ENCODE measurements around the gene SUSD1.

The SUSD1 gene

DNA sequence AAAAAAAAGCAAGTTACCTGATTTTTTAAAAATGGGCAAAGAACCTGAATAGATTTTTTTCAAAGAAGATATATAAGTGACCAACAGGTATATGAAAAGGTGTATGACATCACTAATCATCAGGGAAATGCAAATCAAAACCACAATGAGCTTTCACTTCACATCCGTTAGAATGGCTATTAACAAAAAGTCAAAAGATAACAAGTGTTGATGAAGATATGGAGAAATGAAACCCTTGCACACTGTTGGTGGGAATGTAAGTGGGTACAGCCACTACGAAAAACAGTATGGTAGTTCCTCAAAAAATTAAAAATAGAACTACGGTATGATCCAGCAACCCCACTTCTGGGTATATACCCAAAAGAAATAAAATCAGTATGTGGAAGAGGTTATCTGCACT lies 143.7 kb downstream of the SUSD1 start:
- H3K4me1 ChIP-seq (ENCODE audit: control insufficient read depth, insufficient read depth, low read length, unreplicated experiment), result peaks cover 48% of the 10 kb centered on the region
- H3K4me3 ChIP-seq (ENCODE audit: low read depth, low read length), result no peak overlapping the region
- H2AFZ ChIP-seq (ENCODE audit: low read length, unreplicated experiment), result no peak overlapping the region
- H3K36me3 ChIP-seq (ENCODE audit: insufficient read depth, low read length), result no peaks in the 10 kb centered on the region
- H3K79me2 ChIP-seq (ENCODE audit: control insufficient read depth, insufficient read depth, low read length, unreplicated experiment), result no peaks in the 10 kb centered on the region
- no peak overlapping the region for H3K27ac ChIP-seq (ENCODE audit: low read depth, low read length)
- H3K27me3 ChIP-seq (ENCODE audit: insufficient read depth, low read length), result no peaks in the 10 kb centered on the region

DNA sequence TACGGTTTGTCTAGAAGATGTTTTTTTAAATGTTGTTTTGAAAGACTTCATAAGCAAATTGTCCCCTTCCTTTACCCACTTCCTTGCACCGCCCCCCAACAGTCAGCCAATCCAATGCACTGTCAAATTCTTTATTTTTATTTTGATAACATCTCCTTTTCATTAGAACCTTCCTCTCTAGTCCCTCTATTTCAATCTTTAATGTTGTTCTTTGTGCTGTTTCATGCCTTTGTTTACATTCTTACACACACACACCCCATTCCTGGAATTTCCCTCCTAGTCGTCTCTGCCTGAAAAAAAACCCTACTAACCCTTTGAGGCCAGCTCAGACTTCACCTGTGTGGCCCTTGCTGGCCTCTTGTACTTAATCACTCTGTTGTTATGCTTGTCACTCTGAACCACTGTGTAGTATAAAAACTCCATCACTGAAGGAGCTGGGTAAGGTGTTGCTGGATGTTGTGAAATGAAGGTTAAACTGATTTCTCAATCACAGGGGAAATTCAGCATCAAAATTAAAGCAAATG lies 145.1 kb downstream of the SUSD1 start:
- H3K27me3 ChIP-seq (ENCODE audit: insufficient read depth, low read length), result no peaks in the 10 kb centered on the region
- no peaks in the 10 kb centered on the region for H3K36me3 ChIP-seq (ENCODE audit: insufficient read depth, low read length)
- peak overlapping the region; percentile 76 for H3K27ac ChIP-seq (ENCODE audit: low read depth, low read length)
- H2AFZ ChIP-seq (ENCODE audit: low read length, unreplicated experiment), result peak overlapping the region; percentile 28
- no peaks in the 10 kb centered on the region for H3K79me2 ChIP-seq (ENCODE audit: control insufficient read depth, insufficient read depth, low read length, unreplicated experiment)
- H3K4me3 ChIP-seq (ENCODE audit: low read depth, low read length), result no peak overlapping the region
- peaks cover 48% of the 10 kb centered on the region for H3K4me1 ChIP-seq (ENCODE audit: control insufficient read depth, insufficient read depth, low read length, unreplicated experiment)

DNA sequence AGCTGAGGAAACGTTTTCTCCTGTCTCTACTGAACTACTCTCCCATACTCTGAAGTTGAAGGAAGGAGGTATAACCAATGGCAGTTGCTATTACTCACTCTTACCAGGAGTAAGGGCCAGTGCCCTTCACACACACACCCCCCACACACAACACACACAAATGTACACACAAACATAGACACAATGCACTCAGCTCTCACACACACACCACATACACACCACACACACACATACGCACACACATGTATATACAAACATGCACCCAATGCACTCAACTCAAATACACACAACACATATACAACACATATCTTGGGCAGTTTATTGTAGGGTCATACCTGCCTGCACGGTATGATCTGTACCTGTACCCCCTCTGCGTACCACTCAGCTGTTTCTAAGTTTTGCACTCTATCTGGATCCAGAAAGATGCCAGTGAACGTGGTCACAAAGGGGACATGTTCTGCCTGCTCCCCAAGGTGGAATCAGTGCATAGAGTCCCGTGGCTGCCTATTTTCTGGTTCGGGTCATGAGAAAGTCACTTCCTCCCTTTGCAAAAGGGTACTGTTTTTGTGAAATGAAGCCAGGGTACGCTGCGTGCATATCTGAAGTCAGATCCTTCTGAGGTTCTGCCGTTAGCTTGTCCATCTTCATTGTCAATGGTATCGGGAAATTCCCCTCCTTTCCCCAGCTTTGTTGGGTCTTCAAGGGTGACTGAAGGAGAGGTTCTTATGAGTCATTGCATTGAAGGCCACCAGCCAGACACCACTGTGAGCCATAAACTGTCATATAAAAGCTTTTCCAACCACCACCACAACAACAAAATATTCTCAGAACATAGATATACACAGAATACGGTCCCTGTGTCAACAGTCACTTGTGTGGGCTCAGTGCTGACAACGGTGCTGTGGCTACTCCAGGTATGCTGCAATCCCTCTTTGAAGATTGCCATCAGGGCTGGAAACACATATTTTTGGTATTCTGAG lies 146.6 kb downstream of the SUSD1 start:
- Histone ChIP-seq H3K79me2 (ENCODE audit: control insufficient read depth, insufficient read depth, low read length, unreplicated experiment) (no peaks in the 10 kb centered on the region), H3K36me3 (ENCODE audit: insufficient read depth, low read length) (no peaks in the 10 kb centered on the region), H3K27me3 (ENCODE audit: insufficient read depth, low read length) (no peaks in the 10 kb centered on the region), H3K4me3 (ENCODE audit: low read depth, low read length) (no peak overlapping the region), H2AFZ (ENCODE audit: low read length, unreplicated experiment) (no peak overlapping the region), H3K27ac (ENCODE audit: low read depth, low read length) (peak overlapping the region; percentile 76), H3K4me1 (ENCODE audit: control insufficient read depth, insufficient read depth, low read length, unreplicated experiment) (peaks cover 40% of the 10 kb centered on the region)

DNA sequence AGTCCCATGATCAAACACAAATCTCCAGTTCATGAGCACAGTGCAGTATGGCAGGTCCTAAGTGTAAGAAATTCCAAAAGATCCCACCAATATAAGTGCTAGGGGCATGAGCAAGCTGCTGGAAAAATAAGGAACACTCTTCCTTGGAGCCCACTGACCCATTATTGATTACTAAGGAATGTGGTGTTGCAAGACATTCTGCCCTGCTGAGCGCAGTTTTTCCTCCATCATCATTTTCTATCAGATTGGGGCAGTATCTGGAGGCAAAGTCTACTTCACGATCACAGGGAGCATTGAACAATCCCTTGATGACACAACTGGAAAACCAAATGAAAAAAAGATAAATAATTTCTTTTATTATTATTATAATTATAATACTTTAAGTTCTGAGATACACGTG lies 149.2 kb downstream of the SUSD1 start:
- no peaks in the 10 kb centered on the region for H3K79me2 ChIP-seq (ENCODE audit: control insufficient read depth, insufficient read depth, low read length, unreplicated experiment)
- no peaks in the 10 kb centered on the region for H3K27me3 ChIP-seq (ENCODE audit: insufficient read depth, low read length)
- H2AFZ ChIP-seq (ENCODE audit: low read length, unreplicated experiment), result no peak overlapping the region
- H3K27ac ChIP-seq (ENCODE audit: low read depth, low read length), result no peak overlapping the region
- H3K4me1 ChIP-seq (ENCODE audit: control insufficient read depth, insufficient read depth, low read length, unreplicated experiment), result peaks cover 43% of the 10 kb centered on the region
- H3K36me3 ChIP-seq (ENCODE audit: insufficient read depth, low read length), result no peaks in the 10 kb centered on the region
- no peak overlapping the region for H3K4me3 ChIP-seq (ENCODE audit: low read depth, low read length)

DNA sequence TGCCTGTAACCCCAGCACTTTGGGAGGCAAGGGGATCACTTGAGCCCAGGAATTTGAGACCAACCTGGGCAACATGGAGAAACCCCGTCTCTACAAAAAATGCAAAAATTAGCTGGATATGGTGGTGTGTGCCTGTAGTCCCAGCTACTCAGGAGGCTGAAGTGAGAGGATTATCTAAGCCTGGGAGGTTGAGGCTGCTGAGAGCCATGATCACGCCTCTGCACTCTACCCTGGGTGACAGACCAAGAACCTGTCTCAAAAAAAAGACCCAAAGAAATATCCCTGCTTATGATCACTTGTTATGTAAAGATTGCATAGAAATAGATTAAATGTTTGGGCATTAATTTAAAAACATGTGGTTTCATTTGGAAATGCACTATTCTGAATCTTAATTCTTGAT lies 153.4 kb downstream of the SUSD1 start:
- H3K4me3 ChIP-seq (ENCODE audit: low read depth, low read length), result no peak overlapping the region
- H3K27ac ChIP-seq (ENCODE audit: low read depth, low read length), result peak overlapping the region; percentile 75
- peak overlapping the region; percentile 19 for H2AFZ ChIP-seq (ENCODE audit: low read length, unreplicated experiment)
- H3K36me3 ChIP-seq (ENCODE audit: insufficient read depth, low read length), result no peaks in the 10 kb centered on the region
- H3K27me3 ChIP-seq (ENCODE audit: insufficient read depth, low read length), result no peaks in the 10 kb centered on the region
- peaks cover 27% of the 10 kb centered on the region for H3K4me1 ChIP-seq (ENCODE audit: control insufficient read depth, insufficient read depth, low read length, unreplicated experiment)
- no peaks in the 10 kb centered on the region for H3K79me2 ChIP-seq (ENCODE audit: control insufficient read depth, insufficient read depth, low read length, unreplicated experiment)

DNA sequence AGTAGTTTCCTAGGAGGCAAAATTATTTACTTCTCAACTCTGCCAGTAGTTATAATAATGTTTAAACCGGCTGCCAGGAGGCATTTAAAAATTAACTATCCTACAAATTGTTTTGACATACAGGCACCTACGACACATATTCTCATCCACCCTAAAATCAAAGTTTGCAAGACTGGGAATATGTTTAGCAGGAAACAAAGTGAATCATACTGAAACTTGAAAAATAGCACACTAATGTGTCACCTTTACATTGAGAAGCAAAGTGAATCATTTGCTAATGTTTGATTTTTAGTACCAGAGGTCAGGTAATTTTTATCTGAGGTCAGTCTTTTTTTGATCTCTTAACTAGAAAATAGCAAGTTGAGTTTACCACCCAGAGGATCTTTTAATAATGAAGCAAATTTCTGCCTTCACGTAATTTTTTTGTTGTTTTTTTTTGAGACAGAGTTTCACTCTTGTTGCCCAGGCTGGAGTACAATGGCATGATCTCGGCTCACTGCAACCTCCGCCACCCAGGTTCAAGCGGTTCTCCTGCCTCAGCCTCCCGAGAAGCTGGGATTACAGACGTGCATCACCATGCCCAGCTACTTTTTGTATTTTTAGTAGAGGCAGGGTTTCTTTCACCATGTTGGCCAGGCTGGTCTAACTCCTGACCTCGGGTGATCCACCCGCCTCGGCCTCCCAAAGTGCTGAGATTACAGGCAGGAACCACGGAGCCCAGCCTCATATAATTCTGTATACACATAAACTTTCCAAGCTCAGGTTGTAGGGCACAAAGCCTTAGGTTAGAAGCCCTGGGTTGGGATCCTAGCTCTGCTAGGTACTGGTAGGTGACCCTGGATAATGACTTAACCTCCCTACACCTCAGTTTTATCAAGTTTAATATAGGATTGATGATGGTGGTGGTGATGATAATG lies 154.2 kb downstream of the SUSD1 start:
- peak overlapping the region; percentile 75 for H3K27ac ChIP-seq (ENCODE audit: low read depth, low read length)
- no peak overlapping the region for H3K4me3 ChIP-seq (ENCODE audit: low read depth, low read length)
- H3K4me1 ChIP-seq (ENCODE audit: control insufficient read depth, insufficient read depth, low read length, unreplicated experiment), result peaks cover 27% of the 10 kb centered on the region
- no peaks in the 10 kb centered on the region for H3K36me3 ChIP-seq (ENCODE audit: insufficient read depth, low read length)
- no peaks in the 10 kb centered on the region for H3K27me3 ChIP-seq (ENCODE audit: insufficient read depth, low read length)
- H3K79me2 ChIP-seq (ENCODE audit: control insufficient read depth, insufficient read depth, low read length, unreplicated experiment), result no peaks in the 10 kb centered on the region
- peak overlapping the region; percentile 19 for H2AFZ ChIP-seq (ENCODE audit: low read length, unreplicated experiment)

DNA sequence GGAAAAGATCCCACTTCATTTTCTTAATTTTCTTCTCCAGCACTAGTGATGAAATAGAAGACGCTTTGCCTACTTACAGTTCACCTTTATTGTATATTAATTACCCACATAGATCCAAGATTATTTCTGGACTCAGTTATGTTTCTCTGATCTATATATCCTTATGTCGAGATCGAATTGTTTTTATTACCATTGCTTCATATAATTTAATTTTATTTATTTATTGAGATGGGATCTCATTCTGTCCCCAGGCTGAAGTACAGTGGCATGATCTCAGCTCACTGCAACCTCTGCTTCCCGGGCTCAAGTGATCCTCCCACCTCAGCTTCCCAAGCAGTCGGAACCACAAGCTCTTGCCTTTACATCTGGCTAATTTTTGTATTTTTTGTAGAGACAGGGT lies 157.2 kb downstream of the SUSD1 start:
- Histone ChIP-seq H3K4me3 (ENCODE audit: low read depth, low read length) (no peak overlapping the region), H2AFZ (ENCODE audit: low read length, unreplicated experiment) (no peak overlapping the region), H3K27me3 (ENCODE audit: insufficient read depth, low read length) (no peaks in the 10 kb centered on the region), H3K36me3 (ENCODE audit: insufficient read depth, low read length) (no peaks in the 10 kb centered on the region), H3K27ac (ENCODE audit: low read depth, low read length) (no peak overlapping the region), H3K79me2 (ENCODE audit: control insufficient read depth, insufficient read depth, low read length, unreplicated experiment) (no peaks in the 10 kb centered on the region), H3K4me1 (ENCODE audit: control insufficient read depth, insufficient read depth, low read length, unreplicated experiment) (peaks cover 29% of the 10 kb centered on the region)

DNA sequence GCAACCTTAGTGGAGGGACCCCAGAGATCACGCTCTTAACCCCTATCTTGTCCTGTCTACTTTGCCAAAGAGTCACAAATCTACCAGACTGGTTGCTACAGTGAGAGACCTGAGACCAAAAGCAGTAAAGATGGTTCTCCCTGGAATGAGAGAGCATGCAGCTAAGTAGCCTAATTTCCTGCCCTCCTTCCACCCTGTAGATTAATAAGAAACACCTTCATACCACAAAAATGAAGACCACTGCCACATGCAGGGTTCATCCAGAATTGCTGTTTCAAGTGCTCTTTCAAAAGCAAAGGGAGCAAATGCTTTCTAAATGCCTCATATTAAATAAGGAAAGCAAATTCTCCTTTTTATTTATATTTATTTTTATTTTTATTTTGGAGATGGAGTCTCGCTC lies 159.4 kb downstream of the SUSD1 start:
- Histone ChIP-seq H3K79me2 (ENCODE audit: control insufficient read depth, insufficient read depth, low read length, unreplicated experiment) (no peaks in the 10 kb centered on the region), H3K4me1 (ENCODE audit: control insufficient read depth, insufficient read depth, low read length, unreplicated experiment) (peaks cover 31% of the 10 kb centered on the region), H2AFZ (ENCODE audit: low read length, unreplicated experiment) (peak overlapping the region; percentile 61), H3K27ac (ENCODE audit: low read depth, low read length) (no peak overlapping the region), H3K27me3 (ENCODE audit: insufficient read depth, low read length) (no peaks in the 10 kb centered on the region), H3K36me3 (ENCODE audit: insufficient read depth, low read length) (no peaks in the 10 kb centered on the region), H3K4me3 (ENCODE audit: low read depth, low read length) (no peak overlapping the region)

DNA sequence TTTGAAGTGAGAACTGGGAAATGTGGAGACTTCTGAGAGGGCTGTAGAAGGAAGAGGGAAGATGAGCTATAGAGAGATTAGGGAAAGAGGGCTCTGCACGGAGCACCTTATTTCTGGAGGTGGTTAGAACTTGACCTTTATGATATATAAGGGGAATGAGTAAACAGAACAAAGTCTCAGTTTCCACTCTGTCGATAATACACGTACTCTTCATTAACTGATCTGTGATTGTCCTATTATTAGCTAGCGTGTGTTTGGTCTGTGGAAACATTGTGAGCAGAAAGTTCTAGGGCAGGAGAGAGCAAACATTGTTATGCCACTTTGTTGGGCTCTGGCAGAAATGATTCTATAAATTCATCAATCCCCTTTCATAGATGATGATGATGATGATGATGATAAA lies 159.9 kb downstream of the SUSD1 start:
- H3K36me3 ChIP-seq (ENCODE audit: insufficient read depth, low read length), result no peaks in the 10 kb centered on the region
- H2AFZ ChIP-seq (ENCODE audit: low read length, unreplicated experiment), result no peak overlapping the region
- H3K79me2 ChIP-seq (ENCODE audit: control insufficient read depth, insufficient read depth, low read length, unreplicated experiment), result no peaks in the 10 kb centered on the region
- H3K4me3 ChIP-seq (ENCODE audit: low read depth, low read length), result no peak overlapping the region
- H3K27me3 ChIP-seq (ENCODE audit: insufficient read depth, low read length), result no peaks in the 10 kb centered on the region
- no peak overlapping the region for H3K27ac ChIP-seq (ENCODE audit: low read depth, low read length)
- H3K4me1 ChIP-seq (ENCODE audit: control insufficient read depth, insufficient read depth, low read length, unreplicated experiment), result peaks cover 27% of the 10 kb centered on the region

DNA sequence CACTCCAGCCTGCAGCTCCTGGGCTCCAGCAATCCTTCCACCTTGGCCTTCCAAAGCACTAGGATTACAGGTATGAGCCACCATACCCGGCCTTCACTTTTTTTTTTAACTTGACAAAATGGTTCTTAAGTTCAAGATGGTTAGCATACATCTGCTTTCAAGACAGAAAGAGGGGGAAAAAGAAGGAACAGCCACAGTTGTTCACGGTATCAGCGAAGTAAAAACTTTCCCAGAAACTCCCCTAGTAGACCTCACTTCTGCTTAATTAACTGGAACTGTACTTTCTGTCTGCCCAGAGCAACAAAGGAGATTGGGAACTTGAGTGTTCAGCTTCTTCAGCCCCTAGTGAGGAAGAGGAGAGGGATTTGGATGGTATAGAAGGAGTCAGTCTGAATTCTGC lies 161.8 kb downstream of the SUSD1 start:
- Histone ChIP-seq H3K27ac (ENCODE audit: low read depth, low read length) (peak overlapping the region; percentile 99), H3K36me3 (ENCODE audit: insufficient read depth, low read length) (no peaks in the 10 kb centered on the region), H3K4me1 (ENCODE audit: control insufficient read depth, insufficient read depth, low read length, unreplicated experiment) (peaks cover 36% of the 10 kb centered on the region), H3K27me3 (ENCODE audit: insufficient read depth, low read length) (no peaks in the 10 kb centered on the region), H3K79me2 (ENCODE audit: control insufficient read depth, insufficient read depth, low read length, unreplicated experiment) (no peaks in the 10 kb centered on the region), H3K4me3 (ENCODE audit: low read depth, low read length) (no peak overlapping the region), H2AFZ (ENCODE audit: low read length, unreplicated experiment) (peak overlapping the region; percentile 64)

All from ACC112 (cell line).